HepG2 (cell line): ENCODE results near the gene NRG4. TPM values are rescaled to one million over a fixed set of nuclear protein-coding genes. Genes with fewer than 3 reads are reported as not detected.
A peak's percentile ranks its signal among the peaks of the same experiment; 100 is the strongest.

ENCODE experiments used
- ATAC-seq: fragments of 200-7000 bp; cut with Tn5 transposase; 3 replicates; pipeline ENCODE4 v1.9.1; 2020; ENCODE audit warnings: mild to moderate bottlenecking, moderate library complexity
- BruUV-seq: library from RNA; stranded (reverse); fragments of 400-500 nt; replicated peaks from 2 replicates; lab custom pipeline; 2021; lab: Mats Ljungman, UMichigan
- CTCF ChIA-PET: fragments of 300-600 bp; formaldehyde crosslinking; extraction: SDS; loops from one replicate; lab custom pipeline; 2021; ENCODE audit warnings: low total read pairs, inconsistent platforms, low intra/inter-chr PET ratio; lab: Yijun Ruan, JAX
- POLR2A ChIA-PET: fragments of 350-600 bp; sonication (Branson Sonifier 250); formaldehyde crosslinking; loops from one replicate; lab custom pipeline; 2020; ENCODE audit warnings: antibody characterized with exemption, inconsistent platforms; lab: Yijun Ruan, JAX
- DNase-seq: peaks from one replicate; pipeline ENCODE4 v3.0.0-alpha.2; 2015; ENCODE audit warnings: low spot score
- FAIRE-seq: peaks from 3 replicates; lab custom pipeline; 2011; peaks lifted over from hg19 to GRCh38; lab: Jason Lieb, UNC
- H2AFZ ChIP-seq: one replicate; pipeline ENCODE4 v1.6.1; 2011; ENCODE audit warnings: low read length, inconsistent platforms
- H3K27ac ChIP-seq: fragments of 300-600 bp; 3 replicates; pipeline ENCODE4 v1.8.0; 2011; ENCODE audit warnings: mixed run types, mild to moderate bottlenecking, mixed read lengths, low read length, inconsistent platforms; ENCODE audit not compliant: insufficient read depth; ENCODE audit errors: extremely low read length
- H3K27me3 ChIP-seq, 2 experiments: fragments of 200-600 bp in 1 of 2; 2 replicates in 1 of 2; 3 replicates in 1 of 2; pipeline versions ENCODE4 v1.6.0 to v1.8.0; 2011; ENCODE audit warnings: low read length in 2 of 2, mild to moderate bottlenecking in 2 of 2, moderate library complexity in 2 of 2, inconsistent platforms in 1 of 2; ENCODE audit not compliant: insufficient read depth in 2 of 2, control insufficient read depth in 1 of 2
- H3K36me3 ChIP-seq, 2 experiments: fragments of 200-600 bp in 1 of 2; replicated peaks in 1 of 2; 2 replicates in 1 of 2; 3 replicates in 1 of 2; pipeline versions ENCODE4 v1.5.1 to v1.8.0; 2011; ENCODE audit warnings: low read length in 2 of 2, inconsistent platforms in 1 of 2; ENCODE audit not compliant: insufficient read depth in 2 of 2, control insufficient read depth in 1 of 2
- H3K4me1 ChIP-seq: 2 replicates; pipeline ENCODE4 v1.5.1; 2012; ENCODE audit warnings: low read length, inconsistent platforms; ENCODE audit not compliant: insufficient read depth
- H3K4me2 ChIP-seq: 2 replicates; pipeline ENCODE4 v1.6.0; 2011; ENCODE audit warnings: low read depth, low read length, inconsistent platforms
- H3K4me3 ChIP-seq, 3 experiments: fragments of 200-600 bp in 1 of 3; sonication (generic), shearing (Covaris generic) in 1 of 3; replicated peaks in 1 of 3; 2 replicates each; pipeline ENCODE4 v1.5.1; 2011 to 2016; ENCODE audit warnings: low read length in 3 of 3, inconsistent platforms in 2 of 3, low read depth in 2 of 3, mild to moderate bottlenecking in 2 of 3, control low read depth in 1 of 3, mixed read lengths in 1 of 3; ENCODE audit not compliant: insufficient read depth in 1 of 3
- H3K79me2 ChIP-seq: one replicate; pipeline ENCODE4 v1.6.1; 2011; ENCODE audit warnings: low read length, inconsistent platforms; ENCODE audit not compliant: insufficient read depth
- H3K9ac ChIP-seq: 2 replicates; pipeline ENCODE4 v1.6.0; 2011; ENCODE audit warnings: mild to moderate bottlenecking, low read depth, low read length, inconsistent platforms; ENCODE audit not compliant: insufficient read depth
- H3K9me3 ChIP-seq: 2 replicates; pipeline ENCODE4 v1.5.1; 2012; ENCODE audit warnings: mild to moderate bottlenecking, low read length
- H4K20me1 ChIP-seq: 2 replicates; pipeline ENCODE4 v1.6.0; 2011; ENCODE audit warnings: inconsistent platforms, mild to moderate bottlenecking, low read length, moderate library complexity; ENCODE audit not compliant: insufficient read depth
- ATF4 ChIP-seq, 2 experiments: fragments of 450-650 bp in 1 of 2; sonication (generic) in 1 of 2; formaldehyde crosslinking; IDR thresholded peaks; 2 replicates each; pipeline versions ENCODE4 v1.5.0 to v1.8.0; 2020 to 2022; ENCODE audit warnings: mild to moderate bottlenecking in 1 of 2, missing genetic modification reagents in 1 of 2
- ETS1 ChIP-seq: sonication (generic); formaldehyde crosslinking; IDR thresholded peaks from 2 replicates; pipeline ENCODE4 v1.4.0; 2020; ENCODE audit warnings: missing genetic modification reagents
- ETV5 ChIP-seq: IDR thresholded peaks from 2 replicates; pipeline ENCODE4 v1.6.1; 2018; ENCODE audit warnings: missing biosample characterization, missing genetic modification reagents, inconsistent platforms, borderline replicate concordance
- HMGA1 ChIP-seq: sonication (generic); formaldehyde crosslinking; conservative IDR thresholded peaks from 2 replicates; pipeline ENCODE4 v1.4.0; 2020; ENCODE audit warnings: missing genetic modification reagents
- IKZF1 ChIP-seq: fragments of 450-650 bp; IDR thresholded peaks from 2 replicates; pipeline ENCODE4 v1.7.1; 2016
- LCORL ChIP-seq, 2 experiments: fragments of 450-650 bp in 1 of 2; sonication (generic) in 1 of 2; formaldehyde crosslinking in 1 of 2; IDR thresholded peaks; 2 replicates each; pipeline versions ENCODE4 v1.5.0 to v1.6.1; 2017 to 2020; ENCODE audit warnings: antibody characterized with exemption in 1 of 2, missing genetic modification reagents in 1 of 2
- MLX ChIP-seq: IDR thresholded peaks from 2 replicates; pipeline ENCODE4 v1.6.1; 2016
- MYPOP ChIP-seq: sonication (generic); formaldehyde crosslinking; IDR thresholded peaks from 2 replicates; pipeline ENCODE4 v1.8.1; 2023; ENCODE audit warnings: mild to moderate bottlenecking, moderate library complexity, missing genetic modification reagents
- RAD21 ChIP-seq: fragments of 450-650 bp; formaldehyde crosslinking; IDR thresholded peaks from 2 replicates; pipeline ENCODE4 v1.5.0; 2020; ENCODE audit warnings: mild to moderate bottlenecking
- SAFB2 ChIP-seq: sonication (generic); formaldehyde crosslinking; IDR thresholded peaks from 2 replicates; pipeline ENCODE4 v1.5.1; 2020; ENCODE audit warnings: missing genetic modification reagents, low read depth, mild to moderate bottlenecking, borderline replicate concordance
- SMC3 ChIP-seq: IDR thresholded peaks from 2 replicates; pipeline ENCODE4 v1.6.1; 2011; ENCODE audit warnings: low read length, improper control_type of control experiment
- STAG1 ChIP-seq: sonication (generic); formaldehyde crosslinking; IDR thresholded peaks from 2 replicates; pipeline ENCODE4 v1.4.0; 2020; ENCODE audit warnings: missing genetic modification reagents
- TBL1XR1 ChIP-seq: fragments of 150-350 bp; IDR thresholded peaks from 2 replicates; pipeline ENCODE4 v1.6.1; 2014; ENCODE audit warnings: borderline replicate concordance, low read length; ENCODE audit not compliant: partially characterized antibody
- TCF12 ChIP-seq, 2 experiments: fragments of 450-650 bp in 1 of 2; sonication (generic) in 1 of 2; formaldehyde crosslinking in 1 of 2; IDR thresholded peaks; 2 replicates each; pipeline versions ENCODE4 v1.6.1 to v1.8.0; 2017 to 2022; ENCODE audit warnings: antibody characterized with exemption in 1 of 2, mild to moderate bottlenecking in 1 of 2, missing genetic modification reagents in 1 of 2, moderate library complexity in 1 of 2
- USF2 ChIP-seq, 2 experiments: sonication (generic) in 1 of 2; formaldehyde crosslinking in 1 of 2; IDR thresholded peaks; 2 replicates each; pipeline versions ENCODE4 v1.5.1 to v1.6.1; 2011 to 2020; ENCODE audit warnings: borderline replicate concordance in 1 of 2, low read depth in 1 of 2, low read length in 1 of 2, mild to moderate bottlenecking in 1 of 2, missing genetic modification reagents in 1 of 2, moderate library complexity in 1 of 2
- WIZ ChIP-seq: sonication (generic); formaldehyde crosslinking; IDR thresholded peaks from 2 replicates; pipeline ENCODE4 v1.5.1; 2020; ENCODE audit warnings: mild to moderate bottlenecking, missing genetic modification reagents
- ZMYM3 ChIP-seq: sonication (generic); formaldehyde crosslinking; IDR thresholded peaks from 2 replicates; pipeline ENCODE4 v1.5.1; 2020; ENCODE audit warnings: mild to moderate bottlenecking, missing genetic modification reagents
- WGBS: methylation state at CpG from one replicate; pipeline ENCODE4 v1.1.6; 2017; ENCODE audit warnings: low lambda C conversion rate; 5-methylcytosine and 5-hydroxymethylcytosine counted together
- in situ Hi-C: cut with HindIII; loops from 2 replicates; pipeline ENCODE4 v1.10.0; 2017; ENCODE audit warnings: low pct_unique_long_range_greater_than_20kb; ENCODE audit not compliant: extremely low pct_ligation_motif_present
- intact Hi-C: fragments of 100-400 bp; cut with micrococcal nuclease; formaldehyde crosslinking; loops from one replicate; pipeline ENCODE4 v1.10.0; 2022; ENCODE audit not compliant: unreplicated experiment
- polyA plus RNA-seq, 8 experiments: library from polyadenylated mRNA; depleted of rRNA in 3 of 8; stranded (reverse) in 7 of 8; unstranded in 1 of 8; fragments of >200 nt; fragmentation: Illumina TruSeq in 4 of 8; extraction: Trizol in 4 of 8; gene quantifications; 2 replicates each; pipeline versions ENCODE4 v1.2.1 to v1.2.3, GENCODE V29; 2011 to 2016; ENCODE audit warnings: low read depth in 4 of 8, missing spikeins in 1 of 8, mixed read lengths in 1 of 8; ENCODE audit not compliant: insufficient read depth in 1 of 8
- total RNA-seq, 5 experiments: library from RNA; depleted of rRNA; stranded (reverse); fragments of >200 nt; fragmentation: Illumina TruSeq; extraction: Trizol; gene quantifications; 2 replicates each; pipeline ENCODE4 v1.2.3, GENCODE V29; 2016; ENCODE audit warnings: low read depth in 1 of 5

The NRG4 gene
- total and polyA plus RNA-seq, 2 of the 13 experiments (the other 11 are each of a cell fraction or from before 2014, with no cell fraction given), result 0.01 TPM; not detected in 1

- POLR2A ChIA-PET, result no interaction called here
- peak; percentile 73 for FAIRE-seq
- no peak overlapping the region for H3K9ac ChIP-seq
- no peaks in the 10 kb centered on the region for H3K9me3 ChIP-seq
- WGBS, result 0% methylated on average over 7 of the region's 7 CpGs
- no peak overlapping the region for H3K4me3 ChIP-seq
- no peak overlapping the region for H3K27ac ChIP-seq
- no TSS peak for BruUV-seq
- ATAC-seq, result no peak
- no peaks in the 10 kb centered on the region for H4K20me1 ChIP-seq
- DNase-seq, result peak; percentile 15
- H3K4me1 ChIP-seq, result peaks cover 13% of the 10 kb centered on the region
- no peaks in the 10 kb centered on the region for H3K36me3 ChIP-seq
- H3K79me2 ChIP-seq, result no peaks in the 10 kb centered on the region
- CTCF ChIA-PET, result interaction anchor here (1.3 to 5.1 kb wide), 2 partner anchors 82 to 93 kb away, joined by 5 to 71 read pairs; no protein-coding TSS in a partner anchor
- no peak overlapping the region for H2AFZ ChIP-seq
- in situ Hi-C loops (loop anchor here (5.0 kb wide), 1 partner anchor 80 kb away; no protein-coding TSS in a partner anchor), intact Hi-C loops (loop anchor here (1.0 kb wide), 1 partner anchor 82 kb away; no protein-coding TSS in a partner anchor)
- H3K27me3 ChIP-seq, result peaks cover 0 to 34% of the 10 kb centered on the region in 2 experiments; a peak in 3 of 5 replicates
- H3K4me2 ChIP-seq, result no peak overlapping the region
- TF ChIP-seq IKZF1, result no peak
- TF ChIP-seq WIZ (CRISPR knock-in tag), result no peak
- no peak for TF ChIP-seq ATF4 (CRISPR knock-in tag; IDR thresholded peaks at IDR 0.05)
- peak; percentile 78 for TF ChIP-seq SMC3
- no peak for TF ChIP-seq ZMYM3 (CRISPR knock-in tag)
- TF ChIP-seq ETV5, result no peak
- no peak for TF ChIP-seq LCORL (IDR thresholded peaks at IDR 0.05)
- TF ChIP-seq LCORL (CRISPR knock-in tag; IDR thresholded peaks at IDR 0.05), result no peak
- TF ChIP-seq TCF12 (IDR thresholded peaks at IDR 0.05), result no peak
- TF ChIP-seq TCF12 (CRISPR knock-in tag; IDR thresholded peaks at IDR 0.05), result no peak
- TF ChIP-seq USF2 (IDR thresholded peaks at IDR 0.05; ENCODE audit: low read depth, low read length), result no peak
- no peak for TF ChIP-seq USF2 (CRISPR knock-in tag; IDR thresholded peaks at IDR 0.05; ENCODE audit: borderline replicate concordance)
- TF ChIP-seq ETS1 (CRISPR knock-in tag), result no peak
- peak; percentile 49; the same call in 1 of the 2 replicates for TF ChIP-seq RAD21
- no peak for TF ChIP-seq MYPOP (CRISPR knock-in tag)
- TF ChIP-seq HMGA1 (CRISPR knock-in tag), result no peak
- peak; percentile 68 for TF ChIP-seq STAG1
- TF ChIP-seq SAFB2, result no peak
- no peak for TF ChIP-seq TBL1XR1
- TF ChIP-seq MLX (CRISPR knock-in tag), result no peak
These were observed 45.2 kb upstream of the NRG4 start for GRCh38 chr15:76057332-76058000.
